HG03060 (cell line): Measurements from ENCODE around the gene TRIM9.

Experiments
- ATAC-seq: cut with Tn5 transposase; IDR thresholded peaks from one replicate; pipeline ENCODE4 v1.9.1; 2021; ENCODE audit warnings: low read depth, moderate number of reproducible peaks; ENCODE audit not compliant: unreplicated experiment

Gene TRIM9

GRCh38 chr14:51059032-51059431 lies 35.9 kb downstream of the TRIM9 start:
- ATAC-seq, result no peak

GRCh38 chr14:51058382-51058781 lies 36.5 kb downstream of the TRIM9 start:
- ATAC-seq, result no peak

DNA sequence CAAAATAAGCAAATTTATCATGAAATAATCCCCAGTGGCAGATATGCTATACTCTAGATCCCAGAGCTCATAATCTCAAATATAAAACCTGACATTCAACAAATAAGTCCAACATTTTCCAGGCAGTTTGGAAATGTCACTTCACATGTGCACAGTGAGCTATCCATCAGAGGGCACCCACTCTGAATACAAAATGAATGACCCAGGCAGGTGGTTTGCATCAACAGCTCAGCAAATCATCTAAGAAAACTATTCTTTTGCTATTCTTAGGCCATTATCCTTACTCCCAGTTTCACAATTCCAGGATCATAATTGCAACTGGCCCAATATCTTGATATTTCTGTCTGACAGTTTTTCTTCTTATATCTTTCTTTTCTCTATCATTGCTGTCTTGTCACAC lies 38.5 kb downstream of the TRIM9 start:
- ATAC-seq, result no peak

GRCh38 chr14:51053157-51053556 lies 41.7 kb downstream of the TRIM9 start:
- ATAC-seq, result no peak

GRCh38 chr14:51044961-51045360 lies 49.9 kb downstream of the TRIM9 start:
- no peak for ATAC-seq

DNA sequence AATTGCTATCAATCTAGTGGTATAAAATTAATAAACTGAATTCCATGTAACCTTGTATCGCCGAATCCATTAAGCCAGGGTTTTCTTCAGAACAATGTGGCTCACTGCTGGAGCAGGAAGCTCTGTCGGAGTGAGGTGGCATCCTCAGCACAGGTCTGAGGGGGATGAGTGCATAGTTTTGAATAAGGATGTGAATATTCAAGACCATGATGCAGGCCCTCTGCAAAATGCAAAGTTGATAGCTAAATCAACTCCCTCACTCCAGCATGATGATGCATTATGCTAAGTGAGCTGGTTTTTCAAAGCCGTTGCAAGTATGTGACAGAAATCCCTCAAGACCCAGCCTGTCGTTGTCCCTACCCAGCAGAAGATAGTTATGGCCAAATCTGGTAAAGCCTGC lies 53.0 kb downstream of the TRIM9 start:
- ATAC-seq, result no peak

DNA sequence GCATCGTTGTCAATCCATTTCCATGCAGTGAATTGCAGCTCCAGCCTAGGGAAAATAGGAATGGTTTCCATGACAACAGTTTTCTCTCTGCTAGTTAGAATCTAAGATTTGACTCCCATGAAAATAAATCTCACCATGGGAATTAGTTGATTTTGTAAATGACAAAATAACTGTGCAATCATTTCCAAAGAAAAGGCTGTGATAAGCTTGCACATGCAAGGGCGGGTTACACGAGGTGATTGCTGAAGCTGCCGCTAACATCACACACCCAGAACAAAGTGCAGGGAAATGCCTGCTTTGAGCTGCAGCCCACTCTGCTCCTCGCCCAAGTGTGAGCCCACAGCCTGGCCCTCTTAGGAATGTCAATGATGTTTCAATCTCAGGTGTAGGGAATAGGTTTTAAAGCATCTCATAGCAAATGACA lies 53.8 kb downstream of the TRIM9 start:
- no peak for ATAC-seq

GRCh38 chr14:51039252-51039651 lies 55.7 kb downstream of the TRIM9 start:
- no peak for ATAC-seq

GRCh38 chr14:51035611-51036192 lies 59.2 kb downstream of the TRIM9 start:
- no peak for ATAC-seq

DNA sequence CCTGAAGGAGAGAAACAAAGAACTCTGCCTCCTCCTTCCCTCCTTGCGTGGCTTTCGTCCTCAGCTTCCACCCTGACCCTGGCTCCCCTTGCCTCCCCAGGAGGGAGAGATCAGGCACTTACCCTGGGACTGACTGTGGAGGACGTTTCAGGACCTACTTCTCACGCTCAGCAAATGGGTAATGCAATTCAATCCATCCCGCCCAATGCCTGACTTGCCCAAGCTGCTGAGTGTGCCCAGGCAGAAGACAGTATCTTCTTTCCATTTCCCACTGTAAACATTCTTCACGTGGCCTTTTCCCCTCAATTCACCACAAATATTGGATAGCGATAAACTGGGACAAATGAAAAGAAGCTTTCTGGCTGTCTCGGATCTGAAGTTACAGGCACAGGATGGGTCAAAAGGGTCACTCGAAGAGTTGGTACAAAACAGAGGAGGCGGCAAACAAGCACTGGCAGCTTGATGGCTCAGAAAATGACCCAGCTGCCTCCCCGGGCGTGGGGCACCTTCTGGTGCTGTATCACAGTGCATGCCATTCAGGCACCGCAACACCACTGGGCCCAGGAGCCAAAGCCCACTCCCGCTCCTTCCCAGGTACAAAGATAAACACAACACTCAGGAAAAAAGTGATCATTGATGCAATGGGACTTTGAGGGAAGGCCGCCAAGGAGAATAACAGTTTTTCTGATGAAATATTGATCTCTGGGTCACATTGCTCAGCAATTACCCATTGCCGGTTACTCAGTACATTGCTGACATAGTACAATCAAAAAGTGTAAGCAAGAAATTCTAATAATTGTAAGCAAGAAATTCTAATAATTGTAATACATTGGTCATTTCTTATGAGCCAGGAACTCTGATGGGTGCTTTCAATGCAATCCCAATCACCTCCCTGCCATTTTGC lies 65.8 kb downstream of the TRIM9 start:
- ATAC-seq, result no peak

- ATAC-seq, result no peak
These were observed 66.5 kb downstream of the TRIM9 start for GRCh38 chr14:51028361-51028760.

- no peak for ATAC-seq
These were observed 70.5 kb downstream of the TRIM9 start for GRCh38 chr14:51024377-51024776.

- no peak for ATAC-seq
These were observed 70.9 kb downstream of the TRIM9 start for GRCh38 chr14:51023964-51024363.

GRCh38 chr14:51022769-51023168 lies 72.1 kb downstream of the TRIM9 start:
- no peak for ATAC-seq

- ATAC-seq, result no peak
These were observed 74.7 kb downstream of the TRIM9 start for GRCh38 chr14:51020024-51020710.

GRCh38 chr14:51019089-51019488 lies 75.8 kb downstream of the TRIM9 start:
- no peak for ATAC-seq

- ATAC-seq, result no peak
These were observed 76.4 kb downstream of the TRIM9 start for GRCh38 chr14:51018521-51018920.

- no peak for ATAC-seq
These were observed 80.3 kb downstream of the TRIM9 start for GRCh38 chr14:51014625-51015024.

DNA sequence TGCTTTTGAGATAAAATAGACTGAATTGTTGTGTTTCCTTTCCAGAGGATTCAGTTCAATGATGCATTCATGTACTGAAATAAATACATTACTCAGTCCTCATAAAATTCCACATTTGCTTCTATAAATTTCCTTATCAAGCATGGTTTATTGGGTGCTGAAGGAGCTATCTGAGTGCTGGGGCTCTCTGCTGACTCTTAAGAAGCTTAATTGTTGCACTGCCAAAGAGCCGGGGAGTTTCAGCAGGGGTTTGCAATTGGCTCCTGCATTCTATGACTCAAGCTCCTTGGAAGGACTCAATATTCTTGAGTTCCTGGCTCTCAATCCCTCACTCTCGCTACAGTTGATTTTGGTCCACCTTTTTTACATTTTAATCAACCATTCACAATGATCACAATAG lies 80.8 kb downstream of the TRIM9 start:
- no peak for ATAC-seq

GRCh38 chr14:51012055-51012454 lies 82.8 kb downstream of the TRIM9 start:
- ATAC-seq, result no peak

GRCh38 chr14:51008446-51008845 lies 86.5 kb downstream of the TRIM9 start:
- ATAC-seq, result no peak
